Effector memory CD4-positive, alpha-beta T cell (primary cell): ENCODE data around the gene MRPL41.

Source experiments
- DNase-seq, 3 donors: peaks; one replicate each; pipeline ENCODE4 v3.0.0-alpha.2; 2020
- H3K27ac ChIP-seq: 2 replicates; pipeline ENCODE4 v1.7.0; 2013; ENCODE audit warnings: mild to moderate bottlenecking, low read length, moderate library complexity; ENCODE audit not compliant: insufficient read depth, poor library complexity, severe bottlenecking
- H3K27me3 ChIP-seq: replicated peaks from 2 replicates; pipeline ENCODE4 v1.7.0; 2013; ENCODE audit warnings: mild to moderate bottlenecking, low read length; ENCODE audit not compliant: insufficient read depth, control insufficient read depth, poor library complexity, severe bottlenecking
- H3K36me3 ChIP-seq: 2 replicates; pipeline ENCODE4 v1.7.0; 2013; ENCODE audit warnings: mild to moderate bottlenecking, low read length, moderate library complexity; ENCODE audit not compliant: control insufficient read depth, insufficient read depth
- H3K4me1 ChIP-seq: 2 replicates; pipeline ENCODE4 v1.7.0; 2013; ENCODE audit warnings: low read length, mild to moderate bottlenecking; ENCODE audit not compliant: control insufficient read depth, insufficient read depth, poor library complexity, severe bottlenecking
- H3K4me3 ChIP-seq: 2 replicates; pipeline ENCODE4 v1.7.0; 2013; ENCODE audit warnings: low read length, low read depth, mild to moderate bottlenecking; ENCODE audit not compliant: insufficient read depth, poor library complexity, severe bottlenecking
- H3K9me3 ChIP-seq: 2 replicates; pipeline ENCODE4 v1.7.0; 2013; ENCODE audit warnings: mild to moderate bottlenecking, low read length, moderate library complexity; ENCODE audit not compliant: control insufficient read depth

MRPL41 gene

DNA sequence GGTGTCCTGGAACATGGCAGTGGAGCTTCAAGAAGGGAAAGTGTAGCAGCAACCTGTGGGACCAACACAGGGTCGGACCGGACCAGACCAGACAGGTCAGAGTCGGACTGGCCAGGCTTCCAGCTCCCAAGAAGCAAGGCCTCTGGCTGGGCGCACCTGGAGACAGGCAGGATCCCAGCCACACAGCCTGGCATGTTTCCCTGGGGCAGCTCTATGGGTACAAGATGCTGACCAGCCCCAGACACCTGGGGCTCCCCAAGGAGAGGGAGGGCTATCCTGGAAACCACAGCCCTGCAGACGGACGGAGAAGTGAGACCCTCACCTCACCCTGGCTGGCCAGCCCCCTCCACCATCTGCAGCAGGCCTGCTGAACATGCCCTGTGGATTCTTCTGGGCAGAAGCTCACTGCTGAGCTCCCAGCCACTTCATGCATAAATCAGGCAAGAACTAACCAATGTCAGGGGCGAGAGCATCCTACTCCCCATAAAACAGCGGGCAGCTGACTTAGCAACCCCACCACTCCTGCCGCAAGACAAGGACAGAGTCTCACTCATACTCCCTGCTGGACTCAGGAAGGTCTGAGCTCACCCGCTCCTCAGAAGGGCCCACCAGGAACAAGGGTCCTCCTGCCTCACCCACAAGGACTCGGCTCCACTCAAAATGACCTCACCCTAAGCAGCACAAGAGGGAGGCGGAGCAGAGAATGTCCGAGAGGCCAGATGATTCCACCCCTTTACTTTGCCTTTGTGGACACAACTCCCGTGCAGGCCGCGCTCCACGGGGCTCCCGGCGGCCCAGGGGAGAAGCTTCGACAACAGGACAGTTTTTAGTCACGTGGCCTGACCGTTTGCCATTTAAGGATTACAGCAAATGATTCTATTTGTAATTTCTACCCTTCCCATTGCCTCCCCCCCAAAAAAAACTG lies 29.9 kb downstream of the MRPL41 start:
- Histone ChIP-seq H3K4me1 (peaks cover 17% of the 10 kb centered on the region), H3K27ac (no peak overlapping the region), H3K9me3 (no peaks in the 10 kb centered on the region), H3K4me3 (no peak overlapping the region), H3K36me3 (peaks cover 22% of the 10 kb centered on the region), H3K27me3 (no peaks in the 10 kb centered on the region)
- no peak for DNase-seq

GRCh38 chr9:137582286-137582860 lies 30.7 kb downstream of the MRPL41 start:
- Histone ChIP-seq H3K27me3 (no peaks in the 10 kb centered on the region), H3K36me3 (peaks cover 29% of the 10 kb centered on the region), H3K4me1 (peaks cover 12% of the 10 kb centered on the region), H3K27ac (no peak overlapping the region), H3K9me3 (no peaks in the 10 kb centered on the region), H3K4me3 (no peak overlapping the region)
- no peak for DNase-seq

GRCh38 chr9:137583347-137583746 lies 31.7 kb downstream of the MRPL41 start:
- peaks cover 5% of the 10 kb centered on the region for H3K4me1 ChIP-seq
- no peak for DNase-seq
- H3K27me3 ChIP-seq = no peaks in the 10 kb centered on the region
- no peak overlapping the region for H3K4me3 ChIP-seq
- no peaks in the 10 kb centered on the region for H3K9me3 ChIP-seq
- H3K36me3 ChIP-seq = peaks cover 37% of the 10 kb centered on the region
- no peak overlapping the region for H3K27ac ChIP-seq

DNA sequence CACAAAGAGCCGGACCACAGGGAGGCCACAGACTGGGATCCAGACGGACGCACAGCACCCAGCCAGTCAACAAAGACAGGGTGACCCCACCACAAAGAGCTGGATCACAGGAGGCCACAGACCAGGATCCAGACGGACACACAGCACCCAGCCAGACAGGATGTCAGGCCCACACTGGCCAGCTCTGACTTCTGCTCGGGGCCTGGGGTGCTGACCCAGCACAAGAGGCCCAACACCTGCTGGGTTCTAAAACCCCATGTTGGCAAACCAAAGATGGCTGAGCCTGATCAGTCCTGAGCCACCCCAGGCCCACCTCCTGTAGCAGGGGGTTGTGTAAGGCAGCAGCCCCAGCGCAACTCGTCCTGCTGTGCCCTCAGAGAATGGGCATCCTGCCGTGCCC lies 32.3 kb downstream of the MRPL41 start:
- H3K4me1 ChIP-seq = peaks cover 4% of the 10 kb centered on the region
- no peaks in the 10 kb centered on the region for H3K9me3 ChIP-seq
- no peak overlapping the region for H3K27ac ChIP-seq
- peaks cover 37% of the 10 kb centered on the region for H3K36me3 ChIP-seq
- H3K4me3 ChIP-seq = no peak overlapping the region
- no peak for DNase-seq
- H3K27me3 ChIP-seq = no peaks in the 10 kb centered on the region

DNA sequence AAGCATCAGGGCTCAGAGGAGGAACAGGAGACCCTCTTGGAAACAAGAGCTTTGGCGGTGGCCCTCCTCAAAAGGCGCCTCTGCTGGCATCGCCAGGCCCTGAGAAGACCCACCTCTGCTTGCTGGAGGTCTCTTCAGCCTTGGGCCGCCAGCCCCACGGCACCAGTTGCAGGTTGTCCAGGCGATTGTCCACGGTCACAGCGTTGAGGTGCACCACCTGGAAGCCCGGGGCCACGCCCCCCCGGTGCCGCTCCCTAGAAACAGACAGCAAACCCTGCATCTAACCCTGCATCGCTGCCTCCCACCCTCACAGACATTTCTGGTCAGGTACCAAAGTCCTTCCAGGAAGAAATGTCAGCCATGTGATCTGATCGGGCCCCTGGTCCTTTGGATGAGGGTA lies 35.2 kb downstream of the MRPL41 start:
- Histone ChIP-seq H3K27ac (no peak overlapping the region), H3K36me3 (peaks cover 37% of the 10 kb centered on the region), H3K4me3 (no peak overlapping the region), H3K27me3 (no peaks in the 10 kb centered on the region), H3K4me1 (peaks cover 12% of the 10 kb centered on the region), H3K9me3 (no peaks in the 10 kb centered on the region)
- no peak for DNase-seq

DNA sequence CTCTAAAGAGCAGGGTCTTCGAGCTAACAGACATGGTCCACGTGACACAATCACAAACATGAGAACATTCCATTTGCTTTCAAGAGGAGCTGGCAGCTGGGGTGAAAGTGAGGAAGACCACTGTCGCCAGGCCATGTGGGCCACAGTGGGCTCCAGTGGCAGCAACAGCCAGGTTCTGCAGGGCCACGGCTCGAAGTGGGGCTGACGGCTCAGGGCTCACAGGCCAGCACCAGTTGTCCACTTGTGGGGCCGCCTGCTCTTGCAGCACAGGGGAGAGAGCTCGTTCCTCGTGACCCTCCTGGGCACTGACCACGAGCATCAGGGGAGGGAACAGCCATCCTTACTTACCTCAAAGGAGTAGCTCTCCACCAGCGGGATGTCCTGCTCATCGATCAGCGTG lies 36.6 kb downstream of the MRPL41 start:
- Histone ChIP-seq H3K36me3 (peaks cover 28% of the 10 kb centered on the region), H3K9me3 (no peaks in the 10 kb centered on the region), H3K4me1 (peaks cover 12% of the 10 kb centered on the region), H3K4me3 (no peak overlapping the region), H3K27me3 (no peaks in the 10 kb centered on the region), H3K27ac (no peak overlapping the region)
- DNase-seq = no peak

GRCh38 chr9:137588891-137589290 lies 37.2 kb downstream of the MRPL41 start:
- Histone ChIP-seq H3K27ac (no peak overlapping the region), H3K4me1 (peaks cover 12% of the 10 kb centered on the region), H3K36me3 (peaks cover 28% of the 10 kb centered on the region), H3K9me3 (no peaks in the 10 kb centered on the region), H3K27me3 (no peaks in the 10 kb centered on the region), H3K4me3 (peak overlapping the region; percentile 51)
- no peak for DNase-seq

GRCh38 chr9:137589441-137590122 lies 37.9 kb downstream of the MRPL41 start:
- Histone ChIP-seq H3K9me3 (no peaks in the 10 kb centered on the region), H3K27ac (no peak overlapping the region), H3K36me3 (peaks cover 24% of the 10 kb centered on the region), H3K4me1 (peaks cover 12% of the 10 kb centered on the region), H3K4me3 (peak overlapping the region; percentile 51), H3K27me3 (no peaks in the 10 kb centered on the region)
- DNase-seq = no peak

GRCh38 chr9:137590123-137590468 lies 38.4 kb downstream of the MRPL41 start:
- no peaks in the 10 kb centered on the region for H3K27me3 ChIP-seq
- no peak for DNase-seq
- no peak overlapping the region for H3K27ac ChIP-seq
- H3K4me3 ChIP-seq = peak overlapping the region; percentile 51
- peaks cover 12% of the 10 kb centered on the region for H3K4me1 ChIP-seq
- peaks cover 24% of the 10 kb centered on the region for H3K36me3 ChIP-seq
- no peaks in the 10 kb centered on the region for H3K9me3 ChIP-seq
